NCI-H524 (cell line): ENCODE measurements around the gene KCNS3.

Experiments
- DNase-seq, 2 experiments: peaks; one replicate each; lab custom pipeline; 2025; lab: John Stamatoyannopoulos, UW

KCNS3 gene

DNA sequence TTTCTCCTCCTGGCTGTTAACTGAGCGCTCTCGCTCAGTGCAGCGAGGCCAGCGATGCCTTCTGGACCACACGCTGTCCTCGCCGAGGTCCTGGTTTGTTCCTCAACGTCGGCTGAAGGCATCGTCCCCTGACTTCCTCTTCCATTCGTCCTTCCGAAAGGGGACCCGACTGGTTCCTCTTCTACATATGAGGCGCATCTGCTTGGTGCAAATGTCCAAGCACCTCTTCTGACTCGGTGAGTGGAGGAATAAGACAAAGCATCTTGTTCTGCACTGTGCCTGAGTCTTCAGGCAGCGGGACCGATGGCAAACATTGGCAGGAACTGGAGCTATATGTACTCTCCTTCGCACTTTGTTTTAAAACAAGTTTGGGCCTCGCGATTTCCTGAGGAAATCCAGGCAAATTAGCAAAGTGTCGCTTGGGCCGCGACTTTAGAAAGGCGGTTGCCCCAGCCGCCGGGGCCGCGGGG, 621 bp upstream of the KCNS3 start:
- DNase-seq, result peak; percentile 32 to 63

DNA sequence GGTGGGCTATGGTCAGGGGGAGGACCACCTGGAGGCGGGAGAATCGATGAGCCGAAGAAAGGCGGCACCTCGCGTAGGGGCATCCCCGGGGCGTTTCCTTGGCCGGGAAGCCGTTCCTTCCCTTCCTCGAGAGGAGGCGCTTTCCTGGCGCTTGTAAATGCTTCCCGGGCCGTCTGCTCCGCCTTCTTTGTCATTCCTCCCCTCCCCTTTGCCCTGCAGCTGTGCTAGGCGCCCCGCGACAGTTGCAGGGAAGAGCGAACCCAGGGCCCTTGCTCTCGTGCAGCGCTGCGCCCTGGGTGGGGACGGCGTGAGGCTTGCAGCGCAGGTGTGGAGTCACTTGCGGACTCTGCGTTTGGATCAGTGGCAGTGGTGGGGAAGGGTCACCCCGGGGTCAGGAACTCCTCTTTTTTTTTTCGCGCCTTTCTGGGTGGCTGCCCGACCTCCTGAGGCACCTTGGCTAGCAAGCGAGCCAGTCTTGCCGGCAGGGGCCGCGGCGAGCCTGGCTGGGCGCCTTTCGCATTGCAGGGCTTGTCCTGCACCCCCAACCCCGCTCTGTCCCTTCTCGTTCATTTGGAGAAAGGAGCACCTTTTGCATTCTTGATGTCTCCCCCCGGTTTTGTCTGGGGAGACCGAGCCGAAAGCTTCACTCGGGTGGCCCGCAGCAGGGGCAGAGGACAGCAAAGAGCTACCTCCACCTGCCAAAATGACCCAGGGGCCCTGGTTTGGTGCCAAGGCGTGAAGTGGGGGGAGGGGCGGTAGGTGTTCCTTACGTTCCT, 858 bp downstream of the KCNS3 start:
- DNase-seq, result peak; percentile 86 to 92

DNA sequence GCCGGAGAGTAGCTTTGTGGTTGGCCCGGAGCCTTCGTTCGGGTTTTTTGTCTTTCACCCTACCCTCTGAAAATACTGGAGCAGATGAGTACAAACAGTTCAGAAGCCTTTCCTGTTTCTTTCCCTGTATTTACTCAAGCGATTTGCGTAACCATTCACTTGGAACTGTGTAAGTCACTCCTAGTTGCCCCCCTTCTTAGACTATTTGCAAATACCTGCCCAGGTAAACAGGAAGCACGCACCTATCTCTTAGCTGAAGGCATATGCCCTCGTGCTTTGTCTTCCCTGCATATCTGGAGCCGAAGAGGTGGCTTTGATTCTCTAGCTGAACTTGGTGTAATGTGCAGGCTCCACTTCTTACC, 1.4 kb downstream of the KCNS3 start:
- DNase-seq, result no peak

DNA sequence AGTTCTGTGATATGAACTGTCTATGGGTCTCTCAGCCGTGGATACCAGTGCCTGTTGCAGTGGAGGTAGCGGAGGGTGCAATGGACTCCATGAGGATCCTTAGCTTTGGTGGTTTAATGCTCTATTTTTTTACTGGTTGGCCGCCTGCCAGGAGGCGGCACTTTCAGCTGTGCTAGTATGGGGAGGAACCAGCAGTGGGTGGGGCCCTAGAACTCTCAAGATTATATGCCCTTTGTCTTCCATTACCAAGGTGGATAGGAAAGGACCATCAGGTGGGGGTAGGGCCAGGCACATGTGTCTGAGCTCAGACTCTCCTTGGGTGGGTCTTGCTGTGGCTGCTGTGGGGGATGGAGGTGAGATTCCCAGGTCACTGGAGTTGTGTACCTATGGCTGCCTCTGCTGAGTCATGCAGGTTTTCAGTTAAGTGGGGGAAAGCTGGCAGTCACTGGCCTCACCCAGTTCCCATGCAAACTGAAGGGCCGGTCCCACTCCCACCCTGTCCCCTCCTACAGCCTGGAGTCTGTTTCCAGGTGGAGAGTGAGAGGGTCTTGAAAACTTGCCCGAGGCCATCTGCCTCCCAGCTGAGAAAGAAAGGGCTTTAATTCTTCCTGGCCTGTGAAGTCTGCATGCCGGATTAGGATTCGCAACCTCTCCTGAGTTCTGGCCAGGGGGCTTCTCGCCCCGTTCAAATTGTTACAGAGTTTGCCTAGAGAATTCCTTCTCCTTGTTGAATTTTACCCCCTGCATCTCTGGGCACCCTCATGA, 14.5 kb downstream of the KCNS3 start:
- DNase-seq, result peak; percentile 3 to 50

DNA sequence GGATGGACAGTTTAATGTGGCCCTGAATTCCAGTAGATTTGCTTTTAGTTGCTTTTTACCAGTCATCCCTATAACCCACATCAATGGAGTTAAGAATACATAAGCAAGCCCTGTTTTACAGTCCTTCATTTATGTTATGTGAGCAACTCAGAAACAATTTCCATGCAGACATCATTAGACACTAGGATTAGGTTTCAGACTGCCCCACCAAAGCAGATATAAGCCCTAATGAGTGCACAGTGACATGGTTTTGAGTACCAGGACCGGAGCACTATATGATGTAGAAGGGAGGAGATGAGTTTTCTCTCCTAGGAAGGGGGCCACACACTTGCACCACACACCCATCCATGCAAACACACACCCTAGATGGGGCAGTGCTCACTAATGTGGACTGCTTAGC, 15.5 kb downstream of the KCNS3 start:
- peak; percentile 21 to 64 for DNase-seq

DNA sequence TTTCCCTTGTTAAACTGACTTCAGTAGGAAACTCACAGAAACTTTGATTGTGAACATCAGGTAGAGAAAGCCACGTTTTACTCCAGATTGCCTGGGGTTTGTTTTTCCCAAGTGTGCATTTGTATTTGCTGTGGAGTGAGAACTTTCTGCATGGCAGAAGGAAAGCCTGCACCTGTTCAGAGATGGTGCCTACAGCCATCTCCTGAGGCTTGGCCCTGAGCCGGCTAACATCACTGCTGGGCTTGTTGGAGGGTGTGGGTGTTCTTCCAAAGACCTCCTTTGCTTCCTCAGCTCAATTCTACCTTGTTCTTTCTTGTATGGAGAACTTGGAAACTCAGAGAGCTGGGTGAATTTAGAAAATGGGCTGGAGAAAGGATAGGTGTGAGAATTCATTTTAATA, 16.1 kb downstream of the KCNS3 start:
- no peak for DNase-seq

DNA sequence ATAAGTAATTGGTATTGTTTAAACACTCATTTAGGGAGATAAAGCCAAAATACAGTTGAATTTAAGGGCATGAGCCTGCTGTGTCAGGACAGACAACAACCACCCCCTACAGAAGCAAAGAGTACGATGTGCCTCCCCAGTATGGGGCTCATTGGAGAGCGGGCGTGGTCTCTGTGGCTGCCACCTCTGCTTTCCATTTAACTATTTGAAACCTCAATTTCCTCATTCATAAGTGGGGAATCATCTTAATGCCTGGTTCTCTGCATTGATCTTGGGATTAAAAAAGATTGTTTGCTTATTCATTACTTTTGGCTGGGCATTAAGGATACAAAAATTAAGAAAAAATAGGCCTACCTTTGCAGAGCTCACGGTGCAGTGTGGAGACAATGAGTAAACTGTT, 21.4 kb downstream of the KCNS3 start:
- no peak for DNase-seq

DNA sequence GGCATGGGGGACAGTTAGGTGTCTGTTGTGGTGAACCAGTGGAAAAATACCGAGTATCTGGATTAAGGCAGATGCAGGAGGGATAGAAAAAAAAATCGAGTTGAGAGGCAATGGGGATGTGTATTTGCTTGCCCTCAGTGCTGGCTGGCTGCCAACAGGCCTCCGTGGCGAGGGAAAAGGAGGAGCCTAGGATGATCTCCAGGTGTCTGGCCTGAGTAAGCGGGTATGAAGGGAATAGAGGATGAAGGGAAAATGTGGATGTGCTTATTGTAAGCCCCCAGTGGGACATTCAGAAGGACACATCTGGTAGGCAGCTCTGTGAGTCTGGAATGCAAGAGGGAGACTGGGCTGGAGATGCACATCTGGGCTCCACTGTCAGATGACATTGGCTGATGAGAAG, 22.8 kb downstream of the KCNS3 start:
- DNase-seq, result peak; percentile 81 to 95

DNA sequence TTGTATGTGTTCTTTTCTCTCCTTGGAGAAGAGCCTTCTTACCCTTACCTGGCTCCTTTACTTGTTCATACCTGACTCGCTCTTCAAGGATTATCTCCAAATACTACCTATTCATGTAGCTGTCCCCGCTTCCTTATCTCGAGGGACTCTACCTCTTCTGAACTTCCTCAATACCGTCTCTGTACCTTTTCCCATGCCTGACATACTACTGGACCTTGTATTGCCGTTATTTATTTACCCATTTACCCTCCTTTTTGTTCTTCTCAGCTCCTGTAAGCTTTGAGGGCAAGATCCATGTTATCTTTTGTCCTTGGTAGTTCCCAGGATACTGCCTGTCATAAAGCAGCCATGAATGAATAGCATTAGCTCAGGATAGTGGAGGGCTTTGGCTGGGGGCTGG, 32.5 kb downstream of the KCNS3 start:
- no peak for DNase-seq

DNA sequence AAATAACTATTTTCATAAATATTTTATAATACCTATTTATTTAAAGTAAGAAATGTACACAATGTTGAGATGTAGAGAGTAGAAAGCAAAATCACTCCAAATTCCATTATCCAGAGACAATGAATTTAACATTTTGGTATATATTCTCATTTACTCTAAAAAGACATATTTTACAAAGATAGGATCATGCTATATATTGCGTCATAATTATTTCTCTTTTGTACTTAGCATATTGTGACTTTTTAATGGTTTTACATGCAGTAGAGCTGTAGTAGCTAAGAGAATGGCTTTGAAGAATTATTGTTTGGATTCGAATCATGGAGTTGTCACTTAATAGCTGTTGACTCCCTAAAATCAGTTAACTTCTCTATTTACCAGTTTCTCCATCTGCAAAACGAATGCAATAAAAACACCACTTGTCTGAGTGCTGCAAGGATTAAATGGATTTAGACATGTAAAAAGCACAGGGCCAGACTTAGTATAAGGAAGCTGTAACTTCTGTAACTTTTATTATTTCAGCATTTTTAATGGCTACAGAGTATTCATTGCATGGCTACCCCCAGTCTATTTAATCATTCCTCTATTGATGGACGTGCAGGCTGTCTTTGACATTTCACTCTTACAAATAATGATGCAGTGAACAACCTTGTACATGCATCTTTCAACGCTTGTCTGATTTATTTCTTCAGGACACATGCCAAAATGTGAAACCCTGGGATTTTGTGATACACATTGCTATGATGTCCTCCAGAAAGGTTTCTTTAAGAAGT, 33.2 kb downstream of the KCNS3 start:
- no peak for DNase-seq

DNA sequence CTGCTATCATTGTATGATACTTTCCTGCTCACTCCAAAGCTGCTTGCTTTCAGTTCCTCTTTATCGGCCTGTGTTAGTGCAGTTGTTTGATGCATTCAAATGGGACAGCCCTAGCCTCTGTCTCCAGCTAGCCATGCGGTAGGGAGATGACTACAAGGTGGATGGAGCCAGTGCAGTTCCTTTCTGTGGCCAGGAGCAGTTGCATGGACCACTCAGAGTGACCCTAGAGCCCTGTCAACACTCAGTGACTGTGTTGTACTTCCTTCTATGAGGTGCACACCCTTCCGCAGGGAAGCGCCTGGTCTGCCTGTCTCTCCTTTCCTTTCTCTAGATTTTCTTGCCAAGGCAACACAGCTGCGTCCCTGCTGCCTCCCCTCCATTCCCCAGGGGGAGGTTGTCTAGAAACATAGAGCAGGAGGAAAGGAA, 33.8 kb downstream of the KCNS3 start:
- no peak for DNase-seq

DNA sequence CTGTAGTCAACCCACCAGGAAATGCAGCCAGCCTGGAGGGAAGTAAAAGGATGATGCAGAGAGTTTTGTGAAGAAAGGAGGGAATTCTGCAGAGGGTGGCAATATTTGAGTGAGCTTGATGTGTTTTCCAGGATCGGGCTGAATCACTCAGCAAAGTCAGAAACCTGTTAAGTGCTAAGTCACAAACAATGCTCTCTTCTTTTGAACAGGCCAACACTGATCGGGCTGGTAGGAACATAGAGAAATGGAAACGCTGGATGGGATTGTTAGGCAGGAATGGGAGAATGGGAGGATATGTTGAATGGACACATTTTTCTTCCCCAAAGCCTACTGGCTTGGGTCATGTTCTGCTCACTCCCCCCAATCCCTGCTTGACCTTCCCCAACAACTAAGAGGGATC, 36.6 kb downstream of the KCNS3 start:
- no peak for DNase-seq

DNA sequence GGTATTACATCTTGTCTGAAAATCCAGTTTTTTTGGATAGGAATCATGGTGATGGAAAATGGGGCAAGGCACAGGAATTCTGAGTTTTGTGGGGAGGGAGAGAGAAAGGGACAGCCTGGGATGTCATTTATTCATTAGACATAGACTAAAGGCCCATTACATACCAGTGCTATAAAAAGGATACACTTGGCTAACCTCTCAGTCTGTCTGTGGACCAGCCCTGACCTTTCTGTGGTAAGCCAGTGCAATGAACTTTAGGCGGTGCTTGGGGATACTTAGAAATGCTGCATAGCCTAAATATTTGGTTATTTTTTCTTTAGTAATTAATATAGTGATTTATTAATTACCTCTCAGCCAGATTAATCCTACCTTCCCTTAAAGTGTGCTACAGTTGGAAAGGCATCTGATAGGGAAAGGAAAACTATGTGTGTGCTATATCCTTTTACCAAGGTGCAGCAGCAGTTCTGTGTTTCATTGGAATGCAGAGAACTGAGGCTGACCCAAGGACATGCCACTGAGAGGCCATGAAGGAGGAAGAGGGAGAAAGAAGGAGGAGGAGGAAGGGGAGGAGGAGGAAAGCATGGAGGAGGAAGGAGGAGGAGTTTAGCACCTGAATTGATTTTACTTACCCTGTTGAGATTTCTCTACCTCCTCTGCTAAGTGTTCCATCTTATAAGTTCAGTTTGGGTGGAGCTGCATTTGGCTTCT, 37.5 kb downstream of the KCNS3 start:
- no peak for DNase-seq

DNA sequence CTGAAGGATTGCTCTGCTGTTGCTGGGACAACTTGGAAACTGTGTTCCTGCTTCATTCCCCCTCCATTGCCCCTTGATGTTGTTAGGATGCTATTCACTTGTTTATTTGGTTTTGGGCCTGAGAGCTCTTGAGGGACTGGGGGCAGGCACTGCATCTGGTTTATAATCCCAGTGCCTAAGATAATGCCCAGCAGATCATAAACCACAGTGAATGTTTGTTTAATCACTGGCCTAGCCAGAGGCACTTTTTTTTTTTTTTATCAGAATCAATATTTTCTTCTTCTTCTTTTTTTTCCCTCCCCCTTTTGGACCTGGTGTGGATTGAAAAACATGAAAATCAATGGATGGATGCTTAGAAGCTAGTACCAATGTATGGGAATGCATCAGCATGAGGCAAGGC, 38.1 kb downstream of the KCNS3 start:
- peak in 1 of 2 experiments; percentile 11 for DNase-seq

DNA sequence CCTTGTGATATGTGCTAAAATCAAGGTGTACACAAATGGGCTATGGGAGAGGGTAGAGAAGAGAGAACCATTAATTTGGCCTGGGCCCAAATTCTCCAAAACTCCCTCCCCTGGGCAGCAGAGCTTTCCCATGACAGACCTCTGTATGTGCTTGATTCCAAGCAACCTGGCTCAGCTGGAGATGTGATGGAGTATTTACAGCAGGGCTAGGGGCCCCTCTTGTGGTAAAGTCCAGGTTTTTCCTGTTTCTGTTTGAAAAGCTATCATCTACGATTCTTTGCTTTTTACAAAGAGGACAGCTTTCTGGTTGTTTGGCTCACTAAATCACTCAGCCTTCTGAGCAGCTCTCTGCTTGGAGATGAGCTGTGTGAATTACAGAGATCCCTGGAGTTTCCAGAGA, 40.3 kb downstream of the KCNS3 start:
- DNase-seq, result peak in 1 of 2 experiments; percentile 51

DNA sequence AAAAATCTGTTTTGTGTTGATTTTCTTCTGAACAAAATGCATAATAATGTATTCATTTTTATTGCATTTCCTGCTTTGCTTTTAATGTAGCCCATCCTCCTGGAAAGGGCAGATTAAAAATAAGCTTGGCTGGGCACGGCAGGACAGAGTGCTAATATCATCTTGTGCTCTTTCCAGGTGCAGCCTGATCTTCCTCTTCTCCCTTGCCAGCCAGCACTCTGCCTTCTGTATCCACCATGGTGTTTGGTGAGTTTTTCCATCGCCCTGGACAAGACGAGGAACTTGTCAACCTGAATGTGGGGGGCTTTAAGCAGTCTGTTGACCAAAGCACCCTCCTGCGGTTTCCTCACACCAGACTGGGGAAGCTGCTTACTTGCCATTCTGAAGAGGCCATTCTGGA, 52.3 kb downstream of the KCNS3 start:
- DNase-seq, result no peak

DNA sequence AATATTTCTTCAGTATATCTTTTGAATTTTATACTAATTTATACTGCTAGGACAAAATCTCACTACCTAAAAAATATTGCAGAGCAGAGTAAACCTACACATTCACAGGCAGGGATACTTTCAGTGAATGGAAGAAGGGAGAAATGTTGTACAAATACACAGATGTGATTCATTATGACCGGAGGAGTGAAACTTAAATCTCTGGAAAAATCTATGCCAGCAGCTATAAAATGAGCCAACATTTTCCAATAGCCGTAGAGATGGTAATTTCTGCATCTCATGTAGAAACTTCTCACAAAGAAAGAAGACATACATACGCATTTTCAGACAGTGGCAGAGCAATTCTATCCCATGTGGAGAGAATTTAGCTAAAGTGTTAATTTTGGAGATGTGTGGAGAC, 54.8 kb downstream of the KCNS3 start:
- DNase-seq, result no peak

DNA sequence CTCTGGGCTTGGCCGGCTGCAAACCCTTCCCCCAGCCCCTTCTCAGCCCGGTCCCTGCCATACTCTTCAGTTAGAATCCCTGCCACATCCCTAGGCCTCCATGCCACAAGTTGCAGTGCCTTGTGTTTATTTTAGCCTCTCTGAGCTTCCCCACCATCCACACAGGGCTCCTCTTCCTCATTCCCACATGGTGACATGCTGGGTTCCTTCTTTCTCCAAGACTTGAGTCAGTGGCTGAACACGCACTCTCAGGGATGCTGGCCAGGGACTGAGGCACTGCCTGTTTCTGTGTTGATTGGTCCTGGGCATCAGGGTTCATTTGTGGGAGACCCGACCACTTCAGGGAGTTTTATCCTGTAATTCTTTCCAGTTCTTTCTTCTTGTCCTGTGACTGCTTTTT, 56.3 kb downstream of the KCNS3 start:
- no peak for DNase-seq

DNA sequence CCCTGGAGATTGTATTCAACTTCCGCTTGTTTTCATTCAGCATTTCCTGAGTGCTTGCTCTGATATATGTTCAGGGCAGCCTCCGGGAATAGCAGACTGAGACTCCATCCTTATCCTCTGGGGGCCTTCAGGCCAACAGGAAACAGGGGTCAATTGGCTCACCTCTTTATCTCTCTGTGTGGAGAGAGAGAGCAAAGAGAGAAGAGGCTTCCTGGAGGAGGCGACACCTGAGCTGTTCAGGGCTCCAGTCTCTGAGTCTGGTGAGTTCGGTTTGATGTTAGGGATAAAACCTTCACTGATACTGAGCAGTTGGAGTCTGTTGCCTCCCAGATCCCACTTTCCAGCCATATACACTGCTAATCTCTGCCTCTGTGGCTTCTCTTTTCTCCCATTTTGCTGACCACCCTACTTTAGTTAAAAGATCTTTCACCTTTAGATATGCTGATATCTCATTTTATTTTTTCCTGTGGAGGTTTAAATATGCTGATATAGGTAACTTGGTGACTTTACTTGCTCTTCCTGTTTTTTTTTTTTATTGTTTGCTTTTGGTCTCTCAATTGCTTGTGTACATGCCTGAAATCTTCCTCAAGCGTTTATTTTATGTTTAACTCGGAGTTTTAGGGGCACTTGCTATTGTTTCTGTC, 56.9 kb downstream of the KCNS3 start:
- DNase-seq, result no peak

DNA sequence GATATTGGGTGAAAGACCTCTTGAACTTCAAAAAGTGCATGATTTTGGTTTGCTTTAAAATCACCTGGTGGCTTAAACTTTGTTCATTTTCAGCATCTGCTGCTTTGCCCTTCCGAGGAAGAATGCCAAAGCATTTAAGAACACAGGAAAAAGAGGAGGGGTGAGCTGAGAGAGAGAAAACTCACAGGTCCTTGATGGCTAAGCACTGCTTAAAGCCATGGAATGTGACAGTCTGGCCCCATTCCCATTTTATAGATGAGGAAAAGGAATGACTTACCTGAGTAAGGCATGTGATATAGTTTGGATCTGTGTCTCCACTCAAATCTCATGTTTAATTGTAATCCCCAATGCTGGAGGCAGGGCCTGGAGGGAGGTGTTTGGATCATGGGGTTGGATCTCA, 58.1 kb downstream of the KCNS3 start:
- DNase-seq, result no peak

DNA sequence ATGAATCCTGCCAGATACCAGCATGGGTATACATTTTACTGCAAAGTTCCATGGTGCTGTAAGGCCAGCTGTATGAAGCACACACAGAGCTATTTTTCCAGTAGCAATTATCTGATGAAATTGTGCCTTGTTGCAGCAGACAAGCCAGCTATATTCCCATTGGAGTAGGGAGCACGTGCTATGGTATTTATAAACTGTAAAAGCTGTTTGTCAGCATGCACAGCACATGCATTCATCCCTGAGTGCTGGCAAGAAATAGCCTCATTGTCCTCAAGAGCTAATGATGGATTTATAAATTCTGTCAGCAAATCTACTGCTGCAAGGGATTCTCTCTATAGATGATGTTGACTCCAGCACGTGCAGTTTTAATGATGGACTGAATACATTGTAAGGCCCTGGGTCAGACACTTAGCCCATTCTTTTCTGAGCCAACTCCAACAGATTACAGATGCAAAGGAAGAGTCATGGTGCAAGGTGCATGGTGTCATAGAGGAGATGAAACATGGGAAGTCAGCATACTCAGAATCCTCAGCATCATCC, 61.7 kb downstream of the KCNS3 start:
- DNase-seq, result no peak
